DND-41 (cell line): ENCODE data around the gene TIGD6.

Experiments used
- ATAC-seq: fragments of 200-7000 bp; cut with Tn5 transposase; 3 replicates; pipeline ENCODE4 v1.9.1; 2021; ENCODE audit warnings: low read depth; ENCODE audit not compliant: insufficient read depth
- DNase-seq: peaks from one replicate; pipeline ENCODE4 v3.0.0-alpha.2; 2020
- H2AFZ ChIP-seq: 2 replicates; pipeline ENCODE4 v1.6.0; 2012; ENCODE audit warnings: low read depth, low read length
- H3K27ac ChIP-seq: 2 replicates; pipeline ENCODE4 v1.5.1; 2012; ENCODE audit warnings: low read length, inconsistent platforms
- H3K27me3 ChIP-seq: fragments of 200-600 bp; sonication (generic); 2 replicates; pipeline ENCODE4 v1.6.0; 2012; ENCODE audit warnings: low read length, mild to moderate bottlenecking, inconsistent platforms; ENCODE audit not compliant: insufficient read depth, poor library complexity
- H3K36me3 ChIP-seq: 2 replicates; pipeline ENCODE4 v1.5.1; 2012; ENCODE audit warnings: low read length, inconsistent platforms; ENCODE audit not compliant: insufficient read depth
- H3K4me1 ChIP-seq: 2 replicates; pipeline ENCODE4 v1.5.1; 2012; ENCODE audit warnings: mild to moderate bottlenecking, low read length; ENCODE audit not compliant: insufficient read depth
- H3K4me2 ChIP-seq: 2 replicates; pipeline ENCODE4 v1.6.0; 2012; ENCODE audit warnings: mild to moderate bottlenecking, moderate library complexity, low read length, inconsistent platforms; ENCODE audit not compliant: insufficient read depth
- H3K4me3 ChIP-seq, 2 experiments: fragments of 200-600 bp in 1 of 2; shearing (Covaris generic) in 1 of 2; 2 replicates each; pipeline ENCODE4 v1.5.1; 2012 to 2016; ENCODE audit warnings: inconsistent platforms in 2 of 2, low read length in 2 of 2, mild to moderate bottlenecking in 2 of 2, low read depth in 1 of 2, moderate library complexity in 1 of 2
- H3K79me2 ChIP-seq: 2 replicates; pipeline ENCODE4 v1.6.0; 2012; ENCODE audit warnings: low read length, inconsistent platforms; ENCODE audit not compliant: insufficient read depth
- H3K9ac ChIP-seq: 2 replicates; pipeline ENCODE4 v1.6.0; 2012; ENCODE audit warnings: low read depth, mild to moderate bottlenecking, inconsistent platforms, low read length, moderate library complexity
- H3K9me3 ChIP-seq: 2 replicates; pipeline ENCODE4 v1.5.1; 2012; ENCODE audit warnings: low read length, moderate library complexity, mild to moderate bottlenecking, inconsistent platforms; ENCODE audit not compliant: insufficient read depth, severe bottlenecking
- H4K20me1 ChIP-seq: 2 replicates; pipeline ENCODE4 v1.6.0; 2012; ENCODE audit warnings: low read length; ENCODE audit not compliant: insufficient read depth
- EZH2 ChIP-seq: IDR thresholded peaks from 3 replicates; pipeline ENCODE4 v1.6.1; 2012; ENCODE audit warnings: borderline replicate concordance, low read depth, mild to moderate bottlenecking, moderate library complexity, low read length, inconsistent platforms; ENCODE audit not compliant: severe bottlenecking
- TF ChIP-seq, protein P1 (sequence below): IDR thresholded peaks from 2 replicates; pipeline ENCODE4 v1.5.1; 2012; ENCODE audit warnings: borderline replicate concordance, low read length, moderate library complexity, mild to moderate bottlenecking; ENCODE audit not compliant: poor library complexity, severe bottlenecking; ENCODE audit errors: extremely low read depth

Gene TIGD6

DNA sequence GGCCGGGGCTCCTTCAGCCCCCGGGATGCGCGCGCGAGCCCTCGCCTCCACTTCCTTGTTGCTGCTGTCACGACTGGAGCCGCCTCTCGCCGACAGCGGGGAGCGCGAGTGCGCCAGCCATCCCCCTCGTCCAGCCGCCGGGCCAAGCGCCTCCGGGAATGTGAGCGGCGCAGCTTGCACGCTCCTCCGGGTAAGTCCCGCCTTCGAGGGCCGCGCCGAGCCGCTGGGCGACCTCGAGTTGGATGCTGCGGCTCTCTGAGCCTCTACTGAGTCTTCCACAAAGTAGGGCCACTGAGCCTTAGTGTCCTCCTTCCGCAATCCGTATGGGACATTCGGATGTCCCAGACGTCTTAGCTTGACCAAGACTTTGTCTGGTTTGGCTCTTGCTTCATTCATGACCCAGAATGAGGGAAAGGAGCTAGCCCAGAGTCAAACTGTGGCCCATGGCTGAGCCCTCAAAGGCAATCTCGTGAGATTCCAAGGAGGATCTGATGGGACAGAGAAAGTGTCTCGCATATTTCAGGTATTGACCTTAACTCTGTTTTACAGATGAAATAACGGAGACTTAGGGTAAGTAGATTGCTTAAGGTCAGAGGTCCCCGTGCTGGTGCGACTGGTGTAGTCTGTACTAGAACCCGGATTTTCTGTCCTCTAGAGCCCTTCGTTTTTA is 671 bp upstream of the TIGD6 start:
- H2AFZ ChIP-seq: peak overlapping the region; percentile 79
- peak overlapping the region; percentile 57 to 68 for H3K4me3 ChIP-seq
- peaks cover 17% of the 10 kb centered on the region for H3K36me3 ChIP-seq
- peak; percentile 40 for DNase-seq
- H4K20me1 ChIP-seq: peaks cover 15% of the 10 kb centered on the region; the same call in 1 of the 2 replicates
- H3K9ac ChIP-seq: peak overlapping the region; percentile 89
- H3K4me2 ChIP-seq: peak overlapping the region; percentile 83
- H3K9me3 ChIP-seq: no peaks in the 10 kb centered on the region
- no peak for TF ChIP-seq EZH2
- TF ChIP-seq, protein P1, sequence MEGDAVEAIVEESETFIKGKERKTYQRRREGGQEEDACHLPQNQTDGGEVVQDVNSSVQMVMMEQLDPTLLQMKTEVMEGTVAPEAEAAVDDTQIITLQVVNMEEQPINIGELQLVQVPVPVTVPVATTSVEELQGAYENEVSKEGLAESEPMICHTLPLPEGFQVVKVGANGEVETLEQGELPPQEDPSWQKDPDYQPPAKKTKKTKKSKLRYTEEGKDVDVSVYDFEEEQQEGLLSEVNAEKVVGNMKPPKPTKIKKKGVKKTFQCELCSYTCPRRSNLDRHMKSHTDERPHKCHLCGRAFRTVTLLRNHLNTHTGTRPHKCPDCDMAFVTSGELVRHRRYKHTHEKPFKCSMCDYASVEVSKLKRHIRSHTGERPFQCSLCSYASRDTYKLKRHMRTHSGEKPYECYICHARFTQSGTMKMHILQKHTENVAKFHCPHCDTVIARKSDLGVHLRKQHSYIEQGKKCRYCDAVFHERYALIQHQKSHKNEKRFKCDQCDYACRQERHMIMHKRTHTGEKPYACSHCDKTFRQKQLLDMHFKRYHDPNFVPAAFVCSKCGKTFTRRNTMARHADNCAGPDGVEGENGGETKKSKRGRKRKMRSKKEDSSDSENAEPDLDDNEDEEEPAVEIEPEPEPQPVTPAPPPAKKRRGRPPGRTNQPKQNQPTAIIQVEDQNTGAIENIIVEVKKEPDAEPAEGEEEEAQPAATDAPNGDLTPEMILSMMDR: no peak
- H3K27me3 ChIP-seq: no peaks in the 10 kb centered on the region
- peaks cover 59% of the 10 kb centered on the region for H3K79me2 ChIP-seq
- ATAC-seq: peak; percentile 25
- H3K4me1 ChIP-seq: peaks cover 39% of the 10 kb centered on the region
- peak overlapping the region; percentile 86 for H3K27ac ChIP-seq

DNA sequence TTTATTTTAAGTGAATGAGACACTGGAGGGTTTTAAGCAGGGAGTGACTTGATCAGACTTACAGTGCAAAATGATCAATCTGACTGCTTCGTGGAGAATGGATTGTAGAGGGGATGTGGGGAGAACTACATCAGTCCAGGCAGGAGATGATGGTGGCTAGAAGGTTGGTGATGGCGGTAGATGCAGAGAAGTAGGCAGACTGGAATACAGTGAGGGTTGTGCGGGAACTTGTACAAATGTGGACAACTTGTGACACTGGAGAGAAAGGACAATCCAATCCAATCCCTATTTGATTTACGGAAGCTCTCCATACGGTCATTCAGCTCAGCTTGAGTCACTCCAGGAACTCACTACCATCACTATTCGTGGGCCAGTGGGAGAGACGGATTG is 593 bp downstream of the TIGD6 start:
- Histone ChIP-seq H3K4me1 (peaks cover 37% of the 10 kb centered on the region), H3K79me2 (peaks cover 50% of the 10 kb centered on the region), H3K27ac (peak overlapping the region; percentile 86), H3K9me3 (no peaks in the 10 kb centered on the region), H3K27me3 (no peaks in the 10 kb centered on the region), H3K4me2 (peak overlapping the region; percentile 83), H4K20me1 (peaks cover 15% of the 10 kb centered on the region; the same call in 1 of the 2 replicates), H3K36me3 (peaks cover 17% of the 10 kb centered on the region), H3K9ac (peak overlapping the region; percentile 89), H2AFZ (peak overlapping the region; percentile 79), H3K4me3 (peak overlapping the region; percentile 57 to 68; a peak in 3 of 4 replicates)
- ATAC-seq: no peak
- TF ChIP-seq, protein P1: no peak
- TF ChIP-seq EZH2: no peak
- no peak for DNase-seq

DNA sequence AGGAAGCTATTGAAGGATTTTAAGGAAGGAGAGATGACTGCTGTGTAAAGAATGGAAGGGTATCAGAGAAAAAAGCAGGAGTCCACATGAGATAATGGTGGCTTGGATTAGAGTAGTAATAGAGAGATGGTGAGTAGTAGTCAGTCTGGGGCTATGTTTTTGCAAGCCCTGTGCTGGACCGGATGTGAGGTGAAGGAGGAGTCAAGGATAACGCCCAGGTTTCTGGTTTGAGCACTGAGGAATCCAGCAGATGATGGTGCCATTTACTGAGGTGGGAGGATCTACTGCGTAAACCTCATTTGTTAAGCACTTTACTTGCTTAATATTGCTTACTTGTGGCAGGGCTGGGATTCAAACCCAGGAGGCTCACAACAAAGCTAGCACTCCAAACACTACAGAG is 1.1 kb downstream of the TIGD6 start:
- no peaks in the 10 kb centered on the region for H3K27me3 ChIP-seq
- TF ChIP-seq EZH2: no peak
- H3K4me2 ChIP-seq: peak overlapping the region; percentile 83
- H3K4me3 ChIP-seq: peak overlapping the region in 1 of 2 experiments; percentile 68; a peak in 3 of 4 replicates
- H3K9ac ChIP-seq: peak overlapping the region; percentile 89
- ATAC-seq: no peak
- H3K9me3 ChIP-seq: no peaks in the 10 kb centered on the region
- no peak overlapping the region; the same call in 1 of the 2 replicates for H3K27ac ChIP-seq
- peaks cover 37% of the 10 kb centered on the region for H3K4me1 ChIP-seq
- H3K36me3 ChIP-seq: peaks cover 13% of the 10 kb centered on the region
- H4K20me1 ChIP-seq: peaks cover 15% of the 10 kb centered on the region; the same call in 1 of the 2 replicates
- H3K79me2 ChIP-seq: peaks cover 45% of the 10 kb centered on the region
- no peak overlapping the region for H2AFZ ChIP-seq
- DNase-seq: no peak

DNA sequence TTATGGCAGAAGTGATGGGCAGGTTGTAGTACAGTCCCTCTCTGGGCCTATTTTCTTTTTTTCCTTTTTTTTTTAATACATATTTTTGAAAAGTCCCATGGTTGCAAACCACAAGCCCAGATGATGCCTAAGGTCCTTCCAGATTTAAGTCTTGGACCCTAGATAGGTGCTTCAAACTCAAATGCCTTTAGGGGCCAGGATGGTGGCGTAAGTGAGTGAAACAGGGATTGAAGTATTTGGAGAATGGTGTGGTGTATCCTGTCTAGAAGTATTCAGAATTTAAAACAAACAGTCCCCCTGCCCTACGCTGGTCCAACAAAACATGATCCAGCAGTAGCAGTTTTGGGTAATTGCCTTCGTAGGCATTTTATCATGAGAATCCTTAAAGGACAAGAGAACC is 2.2 kb downstream of the TIGD6 start:
- Histone ChIP-seq H3K4me3 (no peak overlapping the region), H3K9ac (no peak overlapping the region), H3K79me2 (peaks cover 35% of the 10 kb centered on the region), H3K9me3 (no peaks in the 10 kb centered on the region), H3K27me3 (no peaks in the 10 kb centered on the region), H3K27ac (no peak overlapping the region), H2AFZ (no peak overlapping the region), H3K4me2 (no peak overlapping the region), H4K20me1 (peaks cover 15% of the 10 kb centered on the region; the same call in 1 of the 2 replicates), H3K4me1 (peaks cover 36% of the 10 kb centered on the region), H3K36me3 (peaks cover 11% of the 10 kb centered on the region)
- TF ChIP-seq, protein P1: no peak
- no peak for TF ChIP-seq EZH2
- DNase-seq (no peak), ATAC-seq (no peak)
